KBM-7 (cell line): ENCODE results near the gene PIGU.
"Not testable (repeated sequence)": the region's sequence is repeated elsewhere in the genome, so short reads cannot be mapped to it uniquely, and the experiment has no call there.

Experiments
- DNase-seq: peaks from one replicate; pipeline ENCODE4 v3.0.0-alpha.2; 2015
- in situ Hi-C: fragments of 300-500 bp; cut with MboI; formaldehyde crosslinking; loops from 2 replicates; pipeline ENCODE4 v1.14.3; 2020; ENCODE audit warnings: low sequenced_read_pairs, low pct_unique_long_range_greater_than_20kb, mixed read lengths

The PIGU gene

GRCh38 chr20:34676642-34677373 is at the start of gene PIGU:
TSS of gene PIGU (minus strand) at chr20:34677092. CDS start at chr20:34677085, 7 bp downstream.
- in situ Hi-C loops: no loop called here

GRCh38 chr20:34724172-34724571 is 47.3 kb upstream of the PIGU start:
- in situ Hi-C loops: loop anchor here (25.0 kb wide), 1 partner anchor 412 kb away; the partner anchor contains the start of gene AHCY
- no peak for DNase-seq

More at GRCh38 chr20:34676642-34677373, at the start of gene PIGU:
- DNase-seq: peak; percentile 96

GRCh38 chr20:34722560-34722959 is 45.7 kb upstream of the PIGU start:
- not testable (repeated sequence) for DNase-seq
- in situ Hi-C loops: loop anchor here (25.0 kb wide), 1 partner anchor 410 kb away; the partner anchor contains the start of gene AHCY

GRCh38 chr20:34720266-34720665 is 43.4 kb upstream of the PIGU start:
- no peak for DNase-seq
- in situ Hi-C loops: loop anchor here (25.0 kb wide), 1 partner anchor 408 kb away; the partner anchor contains the start of gene AHCY

- in situ Hi-C loops: loop anchor here (25.0 kb wide), 1 partner anchor 407 kb away; the partner anchor contains the start of gene AHCY
- DNase-seq: not testable (repeated sequence)
These were observed 42.5 kb upstream of the PIGU start for GRCh38 chr20:34719242-34720017.

- DNase-seq: no peak
- in situ Hi-C loops: loop anchor here (25.0 kb wide), 1 partner anchor 405 kb away; the partner anchor contains the start of gene AHCY
These were observed 40.6 kb upstream of the PIGU start for GRCh38 chr20:34717230-34718095.

GRCh38 chr20:34716921-34717229 is 40.0 kb upstream of the PIGU start:
- in situ Hi-C loops: loop anchor here (25.0 kb wide), 1 partner anchor 405 kb away; the partner anchor contains the start of gene AHCY
- no peak for DNase-seq

GRCh38 chr20:34715384-34715783 is 38.5 kb upstream of the PIGU start:
- no peak for DNase-seq
- in situ Hi-C loops: loop anchor here (25.0 kb wide), 1 partner anchor 403 kb away; the partner anchor contains the start of gene AHCY

- in situ Hi-C loops: loop anchor here (25.0 kb wide), 1 partner anchor 402 kb away; the partner anchor contains the start of gene AHCY
- not testable (repeated sequence) for DNase-seq
These were observed 37.1 kb upstream of the PIGU start for GRCh38 chr20:34713944-34714515.

- peak; percentile 77 for DNase-seq
- in situ Hi-C loops: loop anchor here (25.0 kb wide), 1 partner anchor 401 kb away; the partner anchor contains the start of gene AHCY
These were observed 36.5 kb upstream of the PIGU start for GRCh38 chr20:34713194-34713943.

GRCh38 chr20:34712525-34713192 is 35.8 kb upstream of the PIGU start:
- DNase-seq: no peak
- in situ Hi-C loops: loop anchor here (25.0 kb wide), 1 partner anchor 400 kb away; the partner anchor contains the start of gene AHCY

- in situ Hi-C loops: loop anchor here (25.0 kb wide), 1 partner anchor 400 kb away; the partner anchor contains the start of gene AHCY
- no peak for DNase-seq
These were observed 35.0 kb upstream of the PIGU start for GRCh38 chr20:34711813-34712430.

- DNase-seq: peak; percentile 55
- in situ Hi-C loops: loop anchor here (25.0 kb wide), 1 partner anchor 399 kb away; the partner anchor contains the start of gene AHCY
These were observed 34.1 kb upstream of the PIGU start for GRCh38 chr20:34710861-34711574.

- in situ Hi-C loops: loop anchor here (25.0 kb wide), 1 partner anchor 398 kb away; the partner anchor contains the start of gene AHCY
- DNase-seq: no peak
These were observed 33.6 kb upstream of the PIGU start for GRCh38 chr20:34710568-34710839.

- peak; percentile 87 for DNase-seq
- in situ Hi-C loops: loop anchor here (10.0 to 25.0 kb wide), 2 partner anchors 175 to 398 kb away; partner anchors contain the start of gene AHCY
These were observed 33.1 kb upstream of the PIGU start for GRCh38 chr20:34709831-34710567.
